ENCODE results near the gene MRPS11. TPM values are rescaled to one million over a fixed set of nuclear protein-coding genes. Genes with fewer than 3 reads are reported as not detected.

Gene MRPS11
- total and polyA plus RNA-seq, 2 of the 4 experiments (the other 2 are of a cell fraction) = 66.1 to 87.8 TPM

GRCh38 chr15:88505721-88506120, 38.2 kb downstream of the MRPS11 start:
- Histone ChIP-seq H3K9me3 (ENCODE audit: control insufficient read depth, insufficient read depth, low read length) (no peaks in the 10 kb centered on the region), H4K5ac (ENCODE audit: low read depth, low read length) (no peak overlapping the region), H3K4me1 (ENCODE audit: control insufficient read depth, insufficient read depth, low read length) (no peaks in the 10 kb centered on the region), H3K79me1 (ENCODE audit: low read depth in 1 of 2, low read length in 2 of 2) (no peaks in the 10 kb centered on the region), H2AK5ac (ENCODE audit: low read depth, low read length) (no peak overlapping the region), H3K4me3 (ENCODE audit: insufficient read depth, low read depth, low read length) (no peak overlapping the region), H3K4me2 (ENCODE audit: low read depth, low read length) (no peak overlapping the region), H2BK120ac (ENCODE audit: low read depth, low read length) (no peak overlapping the region), H2BK5ac (ENCODE audit: low read depth, low read length, poor library complexity, severe bottlenecking) (no peak overlapping the region), H3K23ac (ENCODE audit: low read depth, low read length) (no peak overlapping the region), H2AK9ac (replicated peaks; ENCODE audit: low read depth, low read length, poor library complexity) (no peak overlapping the region), H4K20me1 (ENCODE audit: insufficient read depth, low read length) (no peaks in the 10 kb centered on the region), H3K36me3 (ENCODE audit: control insufficient read depth, insufficient read depth, low read length) (peaks cover 4% of the 10 kb centered on the region), H3K4ac (ENCODE audit: low read depth, low read length) (no peak overlapping the region), H3K14ac (replicated peaks; ENCODE audit: low read depth, low read length) (no peak overlapping the region), H2BK15ac (ENCODE audit: low read depth, low read length) (no peak overlapping the region), H3K27ac (ENCODE audit: insufficient read depth, low read length) (no peak overlapping the region), H2BK20ac (ENCODE audit: low read depth, low read length) (no peak overlapping the region), H3K9me1 (ENCODE audit: insufficient read depth, low read length) (no peaks in the 10 kb centered on the region; the same call in 1 of the 2 replicates), H2AFZ (replicated peaks; ENCODE audit: low read length, poor library complexity) (no peak overlapping the region), H3K18ac (ENCODE audit: low read depth, low read length) (no peak overlapping the region), H3K27me3 (ENCODE audit: control insufficient read depth, insufficient read depth, low read length) (no peaks in the 10 kb centered on the region), H4K8ac (ENCODE audit: low read depth in 2 of 2, low read length in 2 of 2) (no peak overlapping the region), H3K56ac (ENCODE audit: extremely low read depth, insufficient read depth, low read length) (no peak overlapping the region), H3K9ac (ENCODE audit: low read depth, low read length) (no peak overlapping the region), H4K91ac (ENCODE audit: insufficient read depth, low read depth, low read length) (no peak overlapping the region)
- in situ Hi-C loops (cut with MboI; ENCODE audit: low sequenced_read_pairs) = no loop called here
- ATAC-seq (ENCODE audit: low read depth) = no peak
- DNase-seq = no peak
- dilution Hi-C loops (cut with HindIII; ENCODE audit: low sequenced_read_pairs, unreplicated experiment) = no loop called here
- CTCF ChIA-PET = no interaction called here
- POLR2A ChIA-PET (ENCODE audit: unreplicated experiment) = interaction anchor here (0.6 kb wide), 1 partner anchor 925 kb away, joined by 3 read pairs; no protein-coding TSS in a partner anchor
- intact Hi-C loops (cut with micrococcal nuclease) = no loop called here
- TF ChIP-seq POLR2A (IDR thresholded peaks at IDR 0.05; ENCODE audit: low read depth, low read length) (no peak), ELK1 (IDR thresholded peaks at IDR 0.05; ENCODE audit: borderline replicate concordance, low read depth, low read length) (no peak), RCOR1 (IDR thresholded peaks at IDR 0.05; ENCODE audit: insufficient replicate concordance, low read length) (no peak), CTCF (conservative IDR thresholded peaks at IDR 0.05; ENCODE audit: low read depth, low read length) (no peak), SMC3 (IDR thresholded peaks at IDR 0.05; ENCODE audit: low read depth, low read length) (no peak), RAD21 (IDR thresholded peaks at IDR 0.05; ENCODE audit: low read length) (no peak), CEBPB (IDR thresholded peaks at IDR 0.05; ENCODE audit: low read depth, low read length) (no peak), USF2 (IDR thresholded peaks at IDR 0.05; ENCODE audit: low read depth, low read length) (no peak), RFX5 (IDR thresholded peaks at IDR 0.05; ENCODE audit: low read depth, low read length) (no peak), MAFK (IDR thresholded peaks at IDR 0.05; ENCODE audit: low read depth, low read length) (no peak), FOS (IDR thresholded peaks at IDR 0.05; ENCODE audit: low read depth, low read length) (no peak), BHLHE40 (IDR thresholded peaks at IDR 0.05; ENCODE audit: low read depth, low read length) (no peak), MXI1 (IDR thresholded peaks at IDR 0.05; ENCODE audit: borderline replicate concordance, low read depth, low read length) (no peak), NFE2L2 (IDR thresholded peaks at IDR 0.05; ENCODE audit: low read depth, low read length) (no peak), CHD1 (IDR thresholded peaks at IDR 0.05; ENCODE audit: low read depth, low read length) (no peak)
- no TSS peak for BruUV-seq (replicated peaks)
- WGBS, 2 experiments (ENCODE audit: extremely low coverage in 2 of 2, insufficient read length in 1 of 2) = no CpG with 5 or more reads among the region's 2 CpGs

Data from IMR-90 (cell line).